GM12878 (cell line): Measurements from ENCODE around the gene NAA25. TPM values are rescaled to one million over a fixed set of nuclear protein-coding genes. Genes with fewer than 3 reads are reported as not detected.
A peak's percentile ranks its signal among the peaks of the same experiment; 100 is the strongest.

Experiments used
- ATAC-seq: fragments of 200-7000 bp; cut with Tn5 transposase; 3 replicates; pipeline ENCODE4 v1.9.1; 2020; ENCODE audit warnings: mild to moderate bottlenecking, moderate library complexity
- BruUV-seq: library from RNA; stranded (reverse); fragments of 400-500 nt; replicated peaks from 2 replicates; lab custom pipeline; 2021; lab: Mats Ljungman, UMichigan
- CTCF ChIA-PET: fragments of 300-600 bp; sonication (Branson Sonifier 250); formaldehyde crosslinking; extraction: SDS; loops from one replicate; lab custom pipeline; 2021; ENCODE audit warnings: inconsistent platforms; lab: Yijun Ruan, JAX
- POLR2A ChIA-PET: fragments of 350-600 bp; formaldehyde crosslinking; extraction: SDS; loops from one replicate; lab custom pipeline; 2021; ENCODE audit warnings: inconsistent platforms; lab: Charles Lee
- RAD21 ChIA-PET: fragments of 300-600 bp; sonication (Branson Sonifier 250); formaldehyde crosslinking; loops from one replicate; lab custom pipeline; 2023; ENCODE audit warnings: antibody characterized with exemption; ENCODE audit not compliant: unreplicated experiment; lab: Charles Lee
- SMC1A ChIA-PET: fragments of 300-600 bp; sonication (Branson Sonifier 250); formaldehyde crosslinking; loops from one replicate; lab custom pipeline; 2023; ENCODE audit not compliant: unreplicated experiment, uncharacterized antibody; lab: Charles Lee
- DNase-seq: peaks from one replicate; pipeline ENCODE4 v3.0.0-alpha.2; 2011; ENCODE audit warnings: low read depth, low spot score
- FAIRE-seq: peaks from 3 replicates; lab custom pipeline; 2011; peaks lifted over from hg19 to GRCh38; lab: Jason Lieb, UNC
- H2AFZ ChIP-seq: 2 replicates; pipeline ENCODE4 v1.6.0; 2011; ENCODE audit warnings: low read depth, low read length, control low read depth; ENCODE audit not compliant: control insufficient read depth
- H3K27ac ChIP-seq: 2 replicates; pipeline ENCODE4 v1.5.1; 2011; ENCODE audit warnings: control low read depth; ENCODE audit not compliant: control insufficient read depth, insufficient read depth
- H3K27me3 ChIP-seq, 2 experiments: replicated peaks in 1 of 2; 2 replicates each; pipeline versions ENCODE4 v1.6.0 to v1.6.1; 2011; ENCODE audit warnings: low read length in 1 of 2; ENCODE audit not compliant: control insufficient read depth in 2 of 2, insufficient read depth in 2 of 2
- H3K36me3 ChIP-seq, 2 experiments: 2 replicates each; pipeline ENCODE4 v1.5.1; 2011; ENCODE audit warnings: low read length in 1 of 2; ENCODE audit not compliant: control insufficient read depth in 2 of 2, insufficient read depth in 2 of 2
- H3K4me1 ChIP-seq: 2 replicates; pipeline ENCODE4 v1.6.1; 2011; ENCODE audit warnings: mild to moderate bottlenecking, low read length, moderate library complexity, mixed read lengths; ENCODE audit not compliant: control insufficient read depth, insufficient read depth
- H3K4me2 ChIP-seq: 2 replicates; pipeline ENCODE4 v1.6.0; 2011; ENCODE audit warnings: control low read depth; ENCODE audit not compliant: control insufficient read depth, insufficient read depth
- H3K4me3 ChIP-seq: fragments of 200-600 bp; sonication (generic); 2 replicates; pipeline ENCODE4 v1.5.1; 2016
- H3K79me2 ChIP-seq: 2 replicates; pipeline ENCODE4 v1.6.0; 2011; ENCODE audit warnings: low read length; ENCODE audit not compliant: control insufficient read depth, insufficient read depth
- H3K9ac ChIP-seq: 2 replicates; pipeline ENCODE4 v1.8.0; 2011; ENCODE audit warnings: low read length, control low read depth, mixed read lengths; ENCODE audit not compliant: control insufficient read depth, insufficient read depth
- H3K9me3 ChIP-seq: replicated peaks from 3 replicates; pipeline ENCODE4 v1.5.1; 2011; ENCODE audit warnings: mild to moderate bottlenecking, low read length; ENCODE audit not compliant: control insufficient read depth, insufficient read depth
- H4K20me1 ChIP-seq: 2 replicates; pipeline ENCODE4 v1.6.0; 2011; ENCODE audit not compliant: control insufficient read depth, insufficient read depth
- DPF2 ChIP-seq: fragments of 450-650 bp; IDR thresholded peaks from 2 replicates; pipeline ENCODE4 v1.6.1; 2017; ENCODE audit warnings: mild to moderate bottlenecking
- EED ChIP-seq: sonication (generic); IDR thresholded peaks from 2 replicates; pipeline ENCODE4 v1.6.1; 2016; ENCODE audit warnings: antibody characterized with exemption, low read depth
- EGR1 ChIP-seq, 2 experiments: IDR thresholded peaks; 1 replicate in 1 of 2; 2 replicates in 1 of 2; pipeline ENCODE4 v1.6.1; 2011 to 2012; ENCODE audit warnings: low read depth in 2 of 2, low read length in 2 of 2, borderline replicate concordance in 1 of 2, mild to moderate bottlenecking in 1 of 2, moderate library complexity in 1 of 2
- GATAD2B ChIP-seq: fragments of 450-650 bp; conservative IDR thresholded peaks from 2 replicates; pipeline ENCODE4 v1.6.1; 2017; ENCODE audit warnings: low read depth, mild to moderate bottlenecking, moderate library complexity
- HDAC6 ChIP-seq: fragments of 200-600 bp; sonication (generic); IDR thresholded peaks from one replicate; pipeline ENCODE4 v1.8.0; 2017; ENCODE audit warnings: antibody characterized with exemption; ENCODE audit not compliant: unreplicated experiment
- LARP7 ChIP-seq: fragments of 450-650 bp; IDR thresholded peaks from 2 replicates; pipeline ENCODE4 v1.6.1; 2017; ENCODE audit warnings: mild to moderate bottlenecking
- NR2F1 ChIP-seq: fragments of 450-650 bp; conservative IDR thresholded peaks from 2 replicates; pipeline ENCODE4 v1.6.1; 2017; ENCODE audit warnings: mild to moderate bottlenecking
- PML ChIP-seq: IDR thresholded peaks from 2 replicates; pipeline ENCODE4 v1.6.1; 2012; ENCODE audit warnings: low read length, inconsistent platforms
- POLR2A ChIP-seq: IDR thresholded peaks from 2 replicates; pipeline ENCODE4 v1.6.1; 2011; ENCODE audit warnings: low read depth, mild to moderate bottlenecking, low read length
- POLR2AphosphoS5 ChIP-seq: IDR thresholded peaks from 2 replicates; pipeline ENCODE4 v1.6.1; 2011; ENCODE audit warnings: mild to moderate bottlenecking, low read length, inconsistent platforms
- RFX5 ChIP-seq: IDR thresholded peaks from 2 replicates; pipeline ENCODE4 v1.6.1; 2011; ENCODE audit warnings: low read depth, low read length, improper control_type of control experiment
- TAF1 ChIP-seq: IDR thresholded peaks from 2 replicates; pipeline ENCODE4 v1.6.1; 2011; ENCODE audit warnings: mild to moderate bottlenecking, low read depth, low read length, borderline replicate concordance
- TBL1XR1 ChIP-seq: IDR thresholded peaks from 2 replicates; pipeline ENCODE4 v1.6.1; 2012; ENCODE audit warnings: low read depth, low read length, improper control_type of control experiment
- ZNF207 ChIP-seq: fragments of 450-650 bp; IDR thresholded peaks from 2 replicates; pipeline ENCODE4 v1.6.1; 2014; ENCODE audit warnings: antibody characterized with exemption, mild to moderate bottlenecking, borderline replicate concordance
- WGBS: methylation state at CpG from one replicate; pipeline ENCODE4 v1.1.6; 2016; ENCODE audit warnings: low lambda C conversion rate; ENCODE audit not compliant: insufficient replicate concordance, insufficient coverage; ENCODE audit errors: missing lambda C conversion rate; 5-methylcytosine and 5-hydroxymethylcytosine counted together
- in situ Hi-C: fragments of 300-500 bp; cut with MboI; formaldehyde crosslinking; loops from 9 replicates; pipeline ENCODE4 v1.14.3; 2018; ENCODE audit warnings: mixed read lengths
- intact Hi-C: fragments of 100-400 bp; cut with micrococcal nuclease; formaldehyde crosslinking; loops from one replicate; pipeline ENCODE4 v1.14.2; 2022; ENCODE audit not compliant: unreplicated experiment
- polyA plus RNA-seq, 11 experiments: library from polyadenylated mRNA; depleted of rRNA in 4 of 11; unstranded in 6 of 11; stranded (reverse) in 5 of 11; fragments of >200 nt; fragmentation: Nextera tagmentation in 4 of 11; fragmentation: Illumina TruSeq in 1 of 11; extraction: Ambion mirVana in 4 of 11; extraction: Trizol in 1 of 11; gene quantifications; 1 replicate in 1 of 11; 2 replicates in 10 of 11; pipeline versions ENCODE4 v1.2.1 to v1.2.3, GENCODE V29; 2011 to 2016; ENCODE audit warnings: inconsistent platforms in 2 of 11, missing spikeins in 2 of 11, low read depth in 1 of 11
- total RNA-seq, 4 experiments: library from RNA; depleted of rRNA in 3 of 4; stranded (reverse); fragments of >200 nt in 3 of 4; fragmentation: Illumina TruSeq in 1 of 4; extraction: Trizol in 1 of 4; gene quantifications; 2 replicates each; pipeline versions ENCODE4 v1.2.1 to v1.2.3, GENCODE V29; 2013 to 2021
- TF ChIP-seq, protein P1 (sequence below): fragments of 450-650 bp; conservative IDR thresholded peaks from 2 replicates; pipeline ENCODE4 v1.6.1; 2017; ENCODE audit warnings: mild to moderate bottlenecking, moderate library complexity
- TF ChIP-seq, protein P2 (sequence below): fragments of 450-650 bp; IDR thresholded peaks from 2 replicates; pipeline ENCODE4 v1.6.1; 2016; ENCODE audit warnings: mild to moderate bottlenecking
- TF ChIP-seq, protein P3 (sequence below): IDR thresholded peaks from 2 replicates; pipeline ENCODE4 v1.6.1; 2011; ENCODE audit warnings: mild to moderate bottlenecking, low read depth, low read length, moderate library complexity; ENCODE audit not compliant: insufficient replicate concordance
- TF ChIP-seq, protein P4 (sequence below): IDR thresholded peaks from 2 replicates; pipeline ENCODE4 v1.6.1; 2012; ENCODE audit warnings: low read depth, low read length, improper control_type of control experiment

The NAA25 gene
- total and polyA plus RNA-seq, 10 of the 15 experiments (the other 5 are each of a cell fraction or from before 2014, with no cell fraction given), result 15.0 to 39.2 (median 29.4) TPM

- Histone ChIP-seq H3K4me1 (peaks cover 15% of the 10 kb centered on the region; the same call in 1 of the 2 replicates), H3K4me3 (peak overlapping the region; percentile 97), H3K27ac (peak overlapping the region; percentile 97), H3K9ac (peak overlapping the region; percentile 88), H3K79me2 (peaks cover 68% of the 10 kb centered on the region), H3K36me3 (peaks cover 0 to 7% of the 10 kb centered on the region in 2 experiments; a peak in 2 of 4 replicates), H4K20me1 (no peaks in the 10 kb centered on the region; the same call in 1 of the 2 replicates), H3K4me2 (peak overlapping the region; percentile 93), H3K9me3 (peaks cover 2% of the 10 kb centered on the region; the same call in 2 of the 3 replicates), H2AFZ (peak overlapping the region; percentile 81), H3K27me3 (no peaks in the 10 kb centered on the region)
- ChIA-PET RAD21 (interaction anchor here (0.6 to 4.0 kb wide), 27 partner anchors 10 to 536 kb away, joined by 3 to 61 read pairs (median 4); partner anchors contain the start of genes MAPKAPK5 and TRAFD1), POLR2A (interaction anchor here (0.5 to 2.8 kb wide), 23 partner anchors 10 to 244 kb away, joined by 3 to 17 read pairs (median 5); partner anchors contain the start of genes MAPKAPK5 and NAA25), CTCF (interaction anchor here (0.5 to 5.4 kb wide), 24 partner anchors 10 to 553 kb away, joined by 3 to 40 read pairs (median 4); partner anchors contain the start of gene TRAFD1), SMC1A (interaction anchor here (0.6 to 5.4 kb wide), 23 partner anchors 10 to 184 kb away, joined by 3 to 51 read pairs (median 4); partner anchors contain the start of gene TRAFD1)
- ATAC-seq, result peak; percentile 72
- no TSS peak for BruUV-seq
- intact Hi-C loops (loop anchor here (1.0 to 10.0 kb wide), 4 partner anchors 20 to 371 kb away; partner anchors contain the start of genes HECTD4 and TRAFD1), in situ Hi-C loops (loop anchor here (5.0 kb wide), 1 partner anchor 67 kb away; no protein-coding TSS in a partner anchor)
- DNase-seq, result peak; percentile 32
- 3% methylated on average over 53 of the region's 54 CpGs for WGBS
- no peak for FAIRE-seq
- TF ChIP-seq, protein P1, sequence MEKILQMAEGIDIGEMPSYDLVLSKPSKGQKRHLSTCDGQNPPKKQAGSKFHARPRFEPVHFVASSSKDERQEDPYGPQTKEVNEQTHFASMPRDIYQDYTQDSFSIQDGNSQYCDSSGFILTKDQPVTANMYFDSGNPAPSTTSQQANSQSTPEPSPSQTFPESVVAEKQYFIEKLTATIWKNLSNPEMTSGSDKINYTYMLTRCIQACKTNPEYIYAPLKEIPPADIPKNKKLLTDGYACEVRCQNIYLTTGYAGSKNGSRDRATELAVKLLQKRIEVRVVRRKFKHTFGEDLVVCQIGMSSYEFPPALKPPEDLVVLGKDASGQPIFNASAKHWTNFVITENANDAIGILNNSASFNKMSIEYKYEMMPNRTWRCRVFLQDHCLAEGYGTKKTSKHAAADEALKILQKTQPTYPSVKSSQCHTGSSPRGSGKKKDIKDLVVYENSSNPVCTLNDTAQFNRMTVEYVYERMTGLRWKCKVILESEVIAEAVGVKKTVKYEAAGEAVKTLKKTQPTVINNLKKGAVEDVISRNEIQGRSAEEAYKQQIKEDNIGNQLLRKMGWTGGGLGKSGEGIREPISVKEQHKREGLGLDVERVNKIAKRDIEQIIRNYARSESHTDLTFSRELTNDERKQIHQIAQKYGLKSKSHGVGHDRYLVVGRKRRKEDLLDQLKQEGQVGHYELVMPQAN, result peak; percentile 71
- TF ChIP-seq DPF2, result peak; percentile 10; the same call in 1 of the 2 replicates
- no peak for TF ChIP-seq HDAC6
- TF ChIP-seq, protein P2, sequence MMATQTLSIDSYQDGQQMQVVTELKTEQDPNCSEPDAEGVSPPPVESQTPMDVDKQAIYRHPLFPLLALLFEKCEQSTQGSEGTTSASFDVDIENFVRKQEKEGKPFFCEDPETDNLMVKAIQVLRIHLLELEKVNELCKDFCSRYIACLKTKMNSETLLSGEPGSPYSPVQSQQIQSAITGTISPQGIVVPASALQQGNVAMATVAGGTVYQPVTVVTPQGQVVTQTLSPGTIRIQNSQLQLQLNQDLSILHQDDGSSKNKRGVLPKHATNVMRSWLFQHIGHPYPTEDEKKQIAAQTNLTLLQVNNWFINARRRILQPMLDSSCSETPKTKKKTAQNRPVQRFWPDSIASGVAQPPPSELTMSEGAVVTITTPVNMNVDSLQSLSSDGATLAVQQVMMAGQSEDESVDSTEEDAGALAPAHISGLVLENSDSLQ, result peak; percentile 76
- TF ChIP-seq EED, result 0 out of 2 replicates have a peak, but pooled peaks have one; percentile 15
- no peak; the same call in 1 of the 2 replicates for TF ChIP-seq PML
- TF ChIP-seq GATAD2B, result peak; percentile 47; the same call in 1 of the 2 replicates
- TF ChIP-seq ZNF207, result 0 out of 2 replicates have a peak, but pooled peaks have one; percentile 23
- TF ChIP-seq TBL1XR1, result no peak
- TF ChIP-seq POLR2AphosphoS5, result peak; percentile 86
- peak; percentile 49; the same call in 1 of the 2 replicates for TF ChIP-seq LARP7
- TF ChIP-seq, protein P3, sequence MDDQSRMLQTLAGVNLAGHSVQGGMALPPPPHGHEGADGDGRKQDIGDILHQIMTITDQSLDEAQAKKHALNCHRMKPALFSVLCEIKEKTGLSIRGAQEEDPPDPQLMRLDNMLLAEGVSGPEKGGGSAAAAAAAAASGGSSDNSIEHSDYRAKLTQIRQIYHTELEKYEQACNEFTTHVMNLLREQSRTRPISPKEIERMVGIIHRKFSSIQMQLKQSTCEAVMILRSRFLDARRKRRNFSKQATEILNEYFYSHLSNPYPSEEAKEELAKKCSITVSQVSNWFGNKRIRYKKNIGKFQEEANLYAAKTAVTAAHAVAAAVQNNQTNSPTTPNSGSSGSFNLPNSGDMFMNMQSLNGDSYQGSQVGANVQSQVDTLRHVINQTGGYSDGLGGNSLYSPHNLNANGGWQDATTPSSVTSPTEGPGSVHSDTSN, result peak; percentile 58
- peak; percentile 35 for TF ChIP-seq NR2F1
- no peak for TF ChIP-seq EGR1 (IDR thresholded peaks at IDR 0.05; ENCODE audit: borderline replicate concordance in 1 of 2, low read depth in 2 of 2, low read length in 2 of 2)
- TF ChIP-seq, protein P4, sequence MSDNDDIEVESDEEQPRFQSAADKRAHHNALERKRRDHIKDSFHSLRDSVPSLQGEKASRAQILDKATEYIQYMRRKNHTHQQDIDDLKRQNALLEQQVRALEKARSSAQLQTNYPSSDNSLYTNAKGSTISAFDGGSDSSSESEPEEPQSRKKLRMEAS, result 0 out of 2 replicates have a peak, but pooled peaks have one; percentile 15
- TF ChIP-seq POLR2A, result peak; percentile 83
- TF ChIP-seq TAF1, result peak; percentile 83; the same call in 1 of the 2 replicates
- TF ChIP-seq RFX5, result no peak
These were observed 94.8 kb downstream of the NAA25 start for GRCh38 chr12:112013601-112014402.
